NCI-H69 (cell line): ENCODE data around the gene CCL13.
"Not testable (repeated sequence)": the region's sequence is repeated elsewhere in the genome, so short reads cannot be mapped to it uniquely, and the experiment has no call there.

ENCODE experiments used
- DNase-seq: peaks from one replicate; lab custom pipeline; 2025; lab: John Stamatoyannopoulos, UW

Gene CCL13

DNA sequence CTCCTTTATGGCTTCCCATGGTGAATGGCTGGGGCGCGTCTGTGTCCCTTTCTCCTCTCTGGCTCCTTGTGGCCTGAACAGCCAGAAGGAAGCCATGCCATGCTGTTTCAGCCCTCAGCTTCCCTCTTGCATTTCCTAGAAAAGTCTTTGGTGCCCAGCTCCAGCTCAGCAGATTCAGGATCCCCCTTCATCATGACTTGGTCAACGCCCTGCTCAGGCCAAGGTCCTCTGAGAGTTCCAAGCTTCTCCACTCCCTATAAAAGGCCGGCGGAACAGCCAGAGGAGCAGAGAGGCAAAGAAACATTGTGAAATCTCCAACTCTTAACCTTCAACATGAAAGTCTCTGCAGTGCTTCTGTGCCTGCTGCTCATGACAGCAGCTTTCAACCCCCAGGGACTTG is at the start of gene CCL13:
TSS of gene CCL13 (plus strand) at position 287 of the 400 bp plus-strand sequence. CDS start at position 334, 47 bp downstream.
- DNase-seq = no peak

DNA sequence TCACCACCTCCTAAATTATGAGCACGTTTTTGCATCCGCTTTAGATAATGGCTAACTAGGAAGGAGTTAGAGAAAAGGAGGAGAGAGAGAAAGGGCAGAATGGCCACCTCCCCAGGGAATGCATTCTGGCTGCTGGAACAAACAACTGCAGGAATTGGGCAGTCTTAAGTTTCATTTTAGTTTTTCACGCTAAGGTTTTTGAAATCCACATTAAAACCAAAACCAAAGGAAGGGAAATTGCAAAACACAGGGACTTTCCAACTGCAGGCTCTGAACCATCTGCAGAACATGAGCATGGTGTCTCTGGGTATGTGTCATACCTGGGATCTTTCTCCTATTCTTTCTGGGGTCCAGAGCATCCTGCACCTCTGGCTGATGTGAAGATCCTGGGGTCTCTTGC is 49.2 kb upstream of the CCL13 start:
- DNase-seq = no peak

DNA sequence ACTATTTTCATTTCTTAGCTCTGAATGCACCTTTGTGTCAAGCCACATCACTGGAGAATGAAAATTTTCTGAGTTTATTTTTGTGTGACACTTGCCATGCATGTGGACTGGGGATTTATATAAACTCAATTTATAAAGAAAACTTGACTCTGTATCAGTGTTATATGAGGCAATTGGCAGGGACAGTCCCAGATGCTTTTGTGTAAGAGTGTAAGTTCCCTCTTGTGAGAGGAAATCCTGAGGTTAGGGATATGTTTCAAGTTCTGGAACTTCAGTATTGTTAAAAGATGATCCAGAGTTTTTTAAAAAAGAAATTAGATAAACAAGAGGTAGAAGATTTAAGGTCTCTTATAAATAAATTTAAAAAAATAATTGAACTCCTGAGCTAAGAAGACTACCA is 47.9 kb upstream of the CCL13 start:
- no peak for DNase-seq

DNA sequence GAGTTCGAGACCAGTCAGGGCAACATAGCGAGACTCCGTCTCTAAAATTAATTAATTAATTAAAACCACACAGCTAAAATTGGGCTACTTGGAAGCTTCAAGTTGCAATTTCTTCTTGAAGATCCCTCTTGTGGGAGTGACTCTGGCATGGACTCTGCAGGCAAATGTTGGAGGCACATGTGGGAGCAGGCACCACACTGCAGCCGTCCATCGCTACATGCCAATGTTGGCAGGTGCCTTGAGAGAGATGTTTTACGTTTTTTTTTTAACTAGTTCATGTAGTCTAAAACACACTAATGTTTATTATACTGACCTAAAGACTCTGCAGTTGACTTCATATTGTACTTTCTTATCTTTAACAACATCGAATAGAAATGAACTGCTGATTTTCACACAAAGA is 45.0 kb upstream of the CCL13 start:
- no peak for DNase-seq

DNA sequence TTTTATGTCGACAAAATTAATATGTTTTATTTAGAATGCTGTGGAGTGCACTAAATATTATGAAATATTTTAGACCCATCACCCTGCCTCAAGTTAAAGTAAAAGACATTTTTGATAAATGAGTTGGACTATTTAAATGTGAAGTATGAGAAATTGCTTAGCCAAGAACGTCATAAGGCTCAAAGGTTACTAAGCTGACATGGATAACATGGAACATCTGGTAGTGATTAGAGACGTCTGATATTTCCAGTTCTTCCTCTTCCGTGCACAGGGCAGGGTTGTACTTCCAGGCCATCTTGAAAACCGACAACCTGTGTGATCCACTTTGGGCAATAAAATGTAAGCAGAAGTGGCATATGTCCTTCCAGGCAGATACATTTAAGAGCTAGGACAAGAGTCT is 44.2 kb upstream of the CCL13 start:
- DNase-seq = no peak

DNA sequence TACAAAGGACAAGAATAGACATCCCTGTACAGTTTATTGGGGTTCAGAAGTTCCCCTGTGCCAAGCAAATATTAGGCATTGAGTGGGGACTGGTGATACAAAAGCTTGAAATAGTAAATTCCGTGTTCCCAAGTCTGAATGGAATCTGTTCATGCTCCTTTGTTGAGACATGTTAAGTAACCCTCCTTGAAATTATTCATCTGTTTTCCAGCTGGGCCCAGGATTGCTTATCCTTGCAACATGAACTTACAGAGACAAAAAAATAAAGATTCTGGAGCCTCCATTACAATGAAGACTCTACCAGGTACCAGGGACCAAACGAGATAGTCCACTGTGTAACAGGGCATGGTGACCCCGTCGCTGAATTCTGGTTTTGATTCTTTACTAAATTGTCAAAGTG is 43.1 kb upstream of the CCL13 start:
- no peak for DNase-seq

DNA sequence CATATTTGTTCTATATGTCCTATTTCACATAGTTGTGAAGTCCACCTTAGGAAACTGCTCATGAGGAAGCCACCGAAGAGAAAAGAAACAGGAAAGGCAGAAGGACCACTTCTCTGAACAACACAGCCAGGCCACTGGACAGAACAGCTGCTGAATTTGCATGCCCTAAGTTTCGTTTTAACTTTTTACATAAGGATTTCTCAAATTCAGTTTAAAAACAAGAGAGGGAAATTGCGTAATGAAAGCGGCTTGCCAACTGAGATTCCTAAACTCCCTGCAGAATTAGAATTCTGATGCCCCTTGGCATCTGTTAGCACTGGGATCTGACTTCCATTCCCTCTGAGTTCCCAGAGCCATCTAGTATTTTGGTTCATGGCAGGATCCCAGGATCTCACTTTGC is 42.0 kb upstream of the CCL13 start:
- no peak for DNase-seq

DNA sequence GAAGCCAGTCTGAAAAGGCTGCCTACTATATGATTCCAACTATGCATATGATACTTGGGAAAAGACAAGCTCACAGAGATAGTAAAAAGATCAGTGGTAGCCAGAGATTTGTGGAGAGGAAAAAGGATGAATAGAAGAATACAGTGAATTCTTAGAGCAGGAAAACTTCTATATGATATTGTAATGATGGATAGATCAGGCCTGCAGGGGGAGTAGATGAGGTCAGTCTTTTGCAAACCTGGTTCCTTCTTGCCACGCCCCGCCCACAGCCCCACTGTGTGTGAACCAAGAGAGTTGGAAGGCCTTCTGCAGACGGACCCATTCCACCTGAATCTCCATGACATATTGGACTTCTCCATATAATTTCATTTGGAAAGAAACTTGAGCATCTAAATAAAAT is 37.8 kb upstream of the CCL13 start:
- DNase-seq = peak; percentile 24

DNA sequence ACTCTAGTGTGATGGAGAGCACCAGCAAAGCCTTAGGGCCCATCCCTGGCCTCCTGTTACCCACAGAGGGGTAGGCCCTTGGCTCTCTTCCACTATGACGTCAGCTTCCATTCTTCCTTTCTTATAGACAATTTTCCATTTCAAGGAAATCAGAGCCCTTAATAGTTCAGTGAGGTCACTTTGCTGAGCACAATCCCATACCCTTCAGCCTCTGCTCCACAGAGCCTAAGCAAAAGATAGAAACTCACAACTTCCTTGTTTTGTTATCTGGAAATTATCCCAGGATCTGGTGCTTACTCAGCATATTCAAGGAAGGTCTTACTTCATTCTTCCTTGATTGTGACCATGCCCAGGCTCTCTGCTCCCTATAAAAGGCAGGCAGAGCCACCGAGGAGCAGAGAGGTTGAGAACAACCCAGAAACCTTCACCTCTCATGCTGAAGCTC is 37.2 kb upstream of the CCL13 start, which contains the start of gene CCL8:
TSS of gene CCL8 (plus strand) at position 397 of the 445 bp plus-strand sequence. CDS start 67 bp downstream, outside the sequence.
- no peak for DNase-seq

DNA sequence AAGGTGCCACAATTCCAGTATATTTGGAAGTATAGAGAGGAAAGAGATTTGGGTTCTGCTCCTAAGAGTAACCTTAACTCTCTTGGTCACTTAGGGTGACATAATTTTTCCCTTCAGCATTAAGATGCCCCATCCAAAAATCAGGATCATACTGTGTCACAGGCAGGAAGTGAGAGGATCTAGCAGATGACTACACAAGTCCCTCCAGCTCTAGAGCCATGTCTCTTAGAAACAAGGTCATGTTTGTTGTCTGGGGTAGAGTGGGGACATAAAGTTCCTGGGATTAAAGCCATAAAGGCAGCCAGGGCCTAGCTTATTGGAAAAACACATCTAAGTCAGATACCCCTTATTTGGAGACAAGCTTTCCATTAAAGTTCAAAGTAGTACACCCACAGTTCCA is 34.3 kb upstream of the CCL13 start:
- no peak for DNase-seq

DNA sequence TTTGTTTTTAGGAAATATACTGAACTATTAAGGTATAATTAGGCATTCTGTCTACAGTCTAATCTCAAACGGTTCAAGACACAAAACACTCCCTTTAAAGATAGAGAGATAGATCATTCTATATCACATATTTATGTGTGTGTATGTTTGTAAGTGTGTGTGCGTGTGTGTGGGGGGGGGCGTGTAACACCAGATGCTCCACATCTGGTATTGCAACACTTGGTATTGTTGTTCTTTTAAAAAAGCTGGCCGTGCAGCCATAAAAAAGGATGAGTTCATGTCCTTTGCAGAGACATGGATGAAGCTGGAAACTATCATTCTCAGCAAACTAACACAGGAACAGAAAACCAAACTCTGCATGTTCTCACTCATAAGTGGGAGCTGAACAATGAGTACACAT is 28.7 kb upstream of the CCL13 start:
- DNase-seq = not testable (repeated sequence)

DNA sequence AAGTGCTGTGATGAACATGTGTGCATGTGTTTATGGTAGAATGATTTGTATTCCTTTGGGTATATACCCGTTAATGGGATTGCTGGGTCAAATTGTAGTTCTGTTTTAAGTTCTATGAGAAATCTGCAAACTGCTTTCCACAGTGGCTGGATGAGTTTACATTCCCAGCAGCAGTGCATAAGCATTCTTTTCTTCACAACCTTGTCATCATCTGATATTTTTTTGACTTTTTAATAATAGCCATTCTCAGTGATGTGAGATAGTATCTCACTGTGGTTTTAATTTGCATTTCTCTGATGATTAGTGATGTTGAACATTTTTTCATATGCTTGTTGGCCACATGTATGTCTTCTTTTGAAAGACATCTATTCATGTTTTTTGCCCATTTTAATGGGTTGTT is 18.6 kb upstream of the CCL13 start:
- no peak for DNase-seq

DNA sequence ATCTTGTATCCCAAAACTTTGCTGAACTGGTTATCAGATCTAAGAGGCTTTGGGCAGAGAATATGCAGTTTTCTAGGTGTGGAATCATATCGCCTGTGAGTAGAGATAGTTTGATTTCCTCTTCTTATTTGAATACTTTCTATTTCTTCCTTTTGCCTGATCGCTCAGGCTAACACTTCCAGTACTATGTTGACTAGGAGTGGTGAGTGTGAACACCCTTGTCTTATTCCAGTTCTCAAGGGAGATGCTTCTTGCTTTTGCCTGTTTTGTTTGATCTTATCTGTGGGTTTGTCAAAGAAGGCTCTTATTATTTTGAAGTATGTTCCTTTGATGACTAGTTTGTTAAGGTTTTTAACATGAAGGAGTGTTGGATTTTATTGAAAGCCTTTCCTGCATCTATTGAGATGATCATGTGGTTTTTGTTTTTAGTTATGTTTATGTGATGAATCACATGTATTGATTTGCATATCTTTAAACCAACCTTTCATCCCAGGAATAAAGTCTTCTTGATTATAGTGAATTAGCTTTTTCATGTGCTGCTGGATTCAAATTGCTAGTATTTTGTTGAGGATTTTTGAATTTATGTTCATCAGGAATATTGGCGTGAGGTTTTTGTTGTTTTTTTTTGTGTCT is 17.0 kb upstream of the CCL13 start:
- DNase-seq = no peak

DNA sequence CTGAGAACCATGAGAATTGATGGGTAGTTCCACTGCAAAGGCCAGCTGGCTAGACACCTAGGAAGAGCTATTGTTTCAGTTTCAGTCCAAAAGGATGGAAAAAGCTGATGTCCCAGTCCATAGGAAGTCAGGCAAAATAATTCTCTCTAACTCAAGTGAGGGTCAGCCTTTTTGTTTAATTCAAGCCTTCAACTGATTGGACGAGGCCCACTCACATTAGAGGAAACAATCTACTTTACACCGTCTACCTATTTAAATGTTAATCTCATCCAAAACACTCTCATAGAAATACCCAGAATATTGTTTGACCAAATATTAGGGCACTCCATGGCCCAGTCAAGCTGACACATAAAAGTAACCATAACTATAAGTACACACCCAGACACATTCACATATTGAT is 14.4 kb upstream of the CCL13 start:
- no peak for DNase-seq

DNA sequence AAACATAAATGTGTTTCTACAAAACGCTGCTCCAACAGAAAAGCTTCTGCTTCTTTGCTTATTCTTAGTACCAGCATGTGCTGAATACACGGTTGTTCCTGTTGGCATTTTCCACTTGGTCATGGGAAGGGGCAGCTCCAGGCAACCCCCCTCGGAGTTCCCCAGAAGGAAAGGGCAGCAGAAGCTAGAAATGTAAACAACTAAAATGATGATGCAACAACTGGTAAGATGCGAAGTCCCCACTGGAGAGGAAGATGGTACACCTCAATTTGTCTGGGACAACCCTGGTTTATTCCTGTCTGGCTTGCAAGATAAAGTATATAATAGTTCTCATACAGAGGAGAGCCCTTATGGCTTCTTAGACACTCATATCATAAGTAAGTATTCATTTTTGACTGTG is 9.2 kb upstream of the CCL13 start:
- no peak for DNase-seq

DNA sequence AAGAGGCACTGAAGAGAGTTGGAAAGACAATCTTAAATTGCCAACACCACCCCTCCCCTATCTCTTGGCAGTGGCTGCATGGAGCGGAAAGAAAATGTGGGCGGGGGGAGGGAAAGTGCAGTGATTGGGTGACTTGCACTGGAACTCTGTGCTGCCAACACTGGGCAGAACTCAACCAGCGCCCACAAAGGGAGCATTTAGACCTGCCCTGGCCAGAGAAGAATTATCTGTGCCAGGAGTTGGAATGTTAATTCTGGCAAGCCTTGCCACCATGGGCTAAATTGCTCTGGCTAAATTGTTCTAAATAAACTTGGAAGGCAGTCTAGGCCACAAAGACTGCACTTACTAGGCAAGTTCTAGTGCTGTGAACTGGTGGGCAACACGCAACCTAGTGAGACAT is 6.5 kb upstream of the CCL13 start:
- no peak for DNase-seq

DNA sequence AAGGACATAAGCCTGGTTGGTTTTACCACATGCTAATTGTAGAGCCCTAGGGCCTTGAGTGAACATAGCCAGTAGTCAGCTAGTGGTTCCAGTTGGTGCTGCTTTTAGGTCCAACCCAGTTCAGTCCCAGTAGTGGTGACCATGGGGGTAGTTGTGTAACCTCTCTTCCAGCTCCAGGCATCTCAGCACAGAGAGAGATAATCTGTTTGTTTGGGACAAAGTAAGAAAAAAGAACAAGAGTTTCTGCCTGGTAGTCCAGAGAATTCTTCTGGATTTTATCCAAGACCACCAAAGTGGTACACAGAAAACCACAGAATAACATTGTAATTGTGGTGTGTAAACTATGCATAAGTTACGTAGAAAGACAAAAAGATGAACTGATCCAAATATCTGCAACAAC is 5.2 kb upstream of the CCL13 start:
- DNase-seq = no peak

DNA sequence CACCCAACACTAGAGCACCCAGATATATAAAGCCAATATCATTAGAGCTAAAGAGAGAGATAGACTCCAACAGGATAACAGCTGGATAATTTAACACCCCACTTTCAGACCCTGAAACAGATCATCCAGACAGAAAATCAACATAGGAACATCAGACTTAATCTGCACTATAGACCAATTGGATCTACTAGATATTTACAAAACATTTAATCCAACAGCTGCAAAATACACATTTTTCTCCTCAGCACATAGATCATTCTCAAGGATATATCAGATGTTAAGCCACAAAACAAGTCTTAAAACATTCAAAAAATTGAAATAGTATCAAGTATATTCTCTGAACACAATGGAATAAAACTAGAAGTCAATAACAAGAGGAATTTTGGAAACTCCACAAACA is 4.1 kb upstream of the CCL13 start:
- DNase-seq = no peak

DNA sequence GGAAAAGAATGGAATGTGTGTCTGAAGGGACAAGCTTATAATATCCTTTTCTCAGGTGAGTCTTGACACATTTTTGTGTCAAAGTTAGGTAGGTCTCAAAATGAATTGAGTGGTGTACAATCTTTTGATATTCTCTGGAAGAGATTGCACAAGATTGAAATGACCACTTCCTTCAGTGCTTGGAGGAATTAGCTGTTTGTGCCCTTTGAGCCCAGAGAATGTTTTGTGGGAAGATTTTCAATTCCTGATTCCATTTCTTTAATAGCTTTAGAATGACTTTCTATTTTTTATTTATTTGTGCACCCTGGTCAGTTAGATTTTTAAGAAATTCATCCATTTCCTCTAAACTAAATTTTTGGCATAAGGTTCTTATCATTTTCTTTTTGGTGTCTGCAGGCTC is 1.6 kb upstream of the CCL13 start:
- DNase-seq = no peak

DNA sequence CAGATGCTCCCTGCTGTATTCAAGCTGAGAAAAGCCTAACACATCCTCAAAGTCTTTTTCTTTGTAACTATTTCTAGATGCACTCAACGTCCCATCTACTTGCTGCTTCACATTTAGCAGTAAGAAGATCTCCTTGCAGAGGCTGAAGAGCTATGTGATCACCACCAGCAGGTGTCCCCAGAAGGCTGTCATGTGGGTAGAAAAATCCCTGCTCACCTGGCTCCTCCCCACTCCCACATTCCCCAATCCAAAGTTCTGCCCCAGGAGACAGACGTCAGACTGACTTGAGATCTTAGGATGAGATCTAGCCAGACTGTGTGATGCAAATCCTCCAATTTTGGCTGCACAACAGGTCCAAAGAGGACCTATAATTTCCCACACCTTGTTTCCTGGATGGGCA is 1.1 kb downstream of the CCL13 start:
- no peak for DNase-seq

DNA sequence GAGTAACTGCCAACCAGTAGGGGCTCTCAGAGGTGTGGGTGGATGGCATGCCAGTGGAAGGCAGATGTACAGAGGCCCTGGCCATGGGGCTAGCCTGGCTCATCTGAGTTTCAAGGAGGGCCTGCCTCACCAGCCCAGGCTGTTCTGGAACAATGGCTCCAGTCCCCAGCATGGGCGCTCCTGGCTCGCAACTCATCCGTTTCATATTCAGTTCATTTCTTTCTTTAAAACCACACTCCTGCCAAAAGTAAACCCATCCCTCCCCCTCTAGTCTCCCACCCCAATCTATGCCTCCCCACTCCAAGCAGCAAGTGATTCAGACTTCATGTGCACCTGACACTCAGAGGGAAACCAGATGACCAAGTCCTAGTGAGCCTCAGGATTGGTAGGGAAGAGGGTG is 2.4 kb downstream of the CCL13 start:
- no peak for DNase-seq

DNA sequence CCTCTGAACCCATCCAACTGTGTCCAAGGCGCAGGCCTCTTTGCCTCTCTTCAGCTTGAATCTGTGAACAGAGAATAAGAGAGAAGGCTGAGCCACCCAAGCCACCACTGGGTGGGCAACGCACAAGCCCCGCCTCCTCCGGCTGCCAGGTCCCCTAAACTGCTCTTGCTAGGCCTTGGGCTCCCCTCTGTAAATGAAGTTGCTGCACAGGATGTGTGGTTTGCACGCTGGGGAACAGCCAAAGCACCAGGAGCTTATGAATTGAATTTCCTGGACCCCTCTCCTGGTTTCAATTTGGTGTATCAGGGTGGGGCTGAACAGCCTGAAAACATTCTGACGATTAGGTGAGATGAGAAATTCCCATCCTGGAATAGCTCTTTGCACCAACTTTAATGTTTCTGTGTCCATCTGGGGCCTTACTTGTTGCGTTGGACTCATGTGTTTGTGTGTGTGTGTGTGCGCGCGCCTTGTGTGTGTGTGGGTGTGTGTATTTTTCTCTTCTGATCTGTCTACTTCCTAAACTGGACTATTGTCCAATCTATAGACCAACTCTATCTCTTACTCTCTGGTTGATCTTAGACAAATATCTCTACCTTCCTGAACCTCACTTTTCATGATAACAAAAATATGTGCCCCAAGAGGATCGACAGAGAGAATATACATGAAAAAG is 4.5 kb downstream of the CCL13 start:
- no peak for DNase-seq

DNA sequence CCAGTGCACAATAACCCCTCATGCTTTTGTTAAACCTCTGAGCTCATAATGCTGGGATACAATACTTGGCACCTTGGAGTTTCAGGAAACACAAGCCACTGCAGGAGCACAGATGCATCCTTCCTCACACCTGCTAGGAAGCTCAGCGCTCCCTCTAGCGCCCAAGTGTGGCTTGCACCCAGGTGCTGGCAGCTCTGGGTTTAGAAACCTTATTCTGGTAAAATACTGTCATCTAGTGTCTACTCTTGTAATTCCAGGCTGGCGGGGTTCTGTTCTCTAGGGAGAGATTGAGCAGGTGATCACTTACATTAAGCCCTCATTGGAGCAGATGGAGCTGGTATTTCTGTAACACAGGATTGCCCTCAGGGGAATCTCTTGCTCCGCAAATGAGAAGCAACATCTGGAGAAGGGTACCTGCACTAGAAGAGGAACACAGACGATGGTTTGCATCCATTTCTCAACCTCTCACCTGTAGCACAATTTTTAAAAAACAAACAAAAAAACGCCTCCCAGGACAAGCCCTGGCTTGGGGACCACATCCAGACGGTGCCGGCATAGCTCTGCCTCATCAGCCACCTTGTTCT is 5.3 kb downstream of the CCL13 start:
- peak; percentile 96 for DNase-seq
